Measurements from ENCODE around the gene CNNM3. TPM values are rescaled to one million over a fixed set of nuclear protein-coding genes. Genes with fewer than 3 reads are reported as not detected.

Gene CNNM3
- total RNA-seq, 1 experiment from 2014 or later = 62.5 TPM

DNA sequence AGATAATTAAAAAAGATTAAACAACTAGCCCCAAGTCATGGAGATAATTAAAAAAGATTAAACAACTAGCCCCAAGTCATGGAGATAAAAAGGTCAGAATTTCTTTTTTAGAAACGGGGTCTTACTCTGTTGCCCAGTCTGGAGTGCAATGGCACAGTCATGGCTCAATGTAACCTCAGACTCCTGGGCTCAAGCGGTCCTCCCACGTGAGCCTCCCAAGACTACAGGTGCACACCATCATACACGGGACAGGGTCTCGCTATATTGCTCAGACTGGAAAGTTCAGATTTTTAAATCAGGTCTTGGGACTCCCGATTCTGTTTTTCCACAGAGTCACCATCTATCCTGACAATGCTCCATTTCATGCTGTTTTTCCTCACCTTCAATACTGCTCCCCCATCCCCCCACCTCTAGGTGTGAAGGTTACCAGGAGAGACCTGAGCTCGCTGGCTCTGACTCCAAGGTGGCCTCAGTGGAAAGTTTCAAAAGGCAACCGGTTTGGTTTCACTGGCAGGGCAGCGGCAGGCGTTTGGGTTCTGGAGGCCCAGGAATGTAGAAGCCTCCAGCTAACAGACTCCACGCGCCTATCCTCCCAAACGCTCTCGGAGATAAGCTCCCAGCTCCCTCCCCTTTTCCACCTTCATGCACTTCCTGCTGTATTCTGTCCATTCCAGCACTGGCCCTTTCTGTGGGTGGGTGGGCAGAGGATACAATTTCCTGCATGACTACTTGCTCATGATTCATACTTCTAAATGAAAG, 56.7 kb downstream of the CNNM3 start:
- Mint-ChIP-seq H3K27ac (ENCODE audit: unreplicated experiment) (peak overlapping the region; percentile 19), H3K36me3 (ENCODE audit: insufficient read depth, unreplicated experiment) (no peaks in the 10 kb centered on the region), H3K9me3 (ENCODE audit: unreplicated experiment) (no peaks in the 10 kb centered on the region), H3K27me3 (ENCODE audit: insufficient read depth, unreplicated experiment) (no peaks in the 10 kb centered on the region), H3K4me1 (ENCODE audit: low read depth, unreplicated experiment) (no peaks in the 10 kb centered on the region), H3K4me3 (ENCODE audit: unreplicated experiment) (no peak overlapping the region)
- intact Hi-C loops (cut with micrococcal nuclease; ENCODE audit: unreplicated experiment) = no loop called here
- peak; percentile 63 to 76 for DNase-seq
- H3K9me3 ChIP-seq = no peaks in the 10 kb centered on the region
- ChIA-PET CTCF (interaction anchor here (0.6 to 2.2 kb wide), 3 partner anchors 12 to 54 kb away, joined by 5 to 16 read pairs (median 6); partner anchors contain the start of gene ANKRD39), POLR2A (interaction anchor here (0.8 kb wide), 1 partner anchor 15 kb away, joined by 3 read pairs; the partner anchor contains the start of gene ANKRD39)
- no peak for TF ChIP-seq CTCF (IDR thresholded peaks at IDR 0.05; ENCODE audit: insufficient read depth in 1 of 2, low read depth in 1 of 2, low read length in 1 of 2, severe bottlenecking in 1 of 2, unreplicated experiment in 1 of 2)
- no peaks in the 10 kb centered on the region for H3K27me3 ChIP-seq (replicated peaks; ENCODE audit: control insufficient read depth, insufficient read depth, low read length)
- BruUV-seq (replicated peaks) = no TSS peak
- no peaks in the 10 kb centered on the region for H3K36me3 ChIP-seq (ENCODE audit: control insufficient read depth, insufficient read depth, low read length)
- no peak overlapping the region for H3K4me3 ChIP-seq (ENCODE audit: low read depth, low read length)
- peaks cover 16% of the 10 kb centered on the region for H3K4me1 ChIP-seq

GRCh38 chr2:96873651-96874096, 57.6 kb downstream of the CNNM3 start:
- Mint-ChIP-seq H3K27me3 (ENCODE audit: insufficient read depth, unreplicated experiment) (no peaks in the 10 kb centered on the region), H3K36me3 (ENCODE audit: insufficient read depth, unreplicated experiment) (no peaks in the 10 kb centered on the region), H3K27ac (ENCODE audit: unreplicated experiment) (no peak overlapping the region), H3K4me3 (ENCODE audit: unreplicated experiment) (no peak overlapping the region), H3K9me3 (ENCODE audit: unreplicated experiment) (no peaks in the 10 kb centered on the region), H3K4me1 (ENCODE audit: low read depth, unreplicated experiment) (no peaks in the 10 kb centered on the region)
- no peaks in the 10 kb centered on the region for H3K36me3 ChIP-seq (ENCODE audit: control insufficient read depth, insufficient read depth, low read length)
- ChIA-PET CTCF (interaction anchor here (2.2 kb wide), 1 partner anchor 15 kb away, joined by 16 read pairs; the partner anchor contains the start of gene ANKRD39), POLR2A (no interaction called here)
- no peaks in the 10 kb centered on the region for H3K9me3 ChIP-seq
- H3K4me3 ChIP-seq (ENCODE audit: low read depth, low read length) = no peak overlapping the region
- peaks cover 16% of the 10 kb centered on the region for H3K4me1 ChIP-seq
- intact Hi-C loops (cut with micrococcal nuclease; ENCODE audit: unreplicated experiment) = no loop called here
- no peaks in the 10 kb centered on the region for H3K27me3 ChIP-seq (replicated peaks; ENCODE audit: control insufficient read depth, insufficient read depth, low read length)
- no peak for DNase-seq
- no peak for TF ChIP-seq CTCF (IDR thresholded peaks at IDR 0.05; ENCODE audit: insufficient read depth in 1 of 2, low read depth in 1 of 2, low read length in 1 of 2, severe bottlenecking in 1 of 2, unreplicated experiment in 1 of 2)
- no TSS peak for BruUV-seq (replicated peaks)

DNA sequence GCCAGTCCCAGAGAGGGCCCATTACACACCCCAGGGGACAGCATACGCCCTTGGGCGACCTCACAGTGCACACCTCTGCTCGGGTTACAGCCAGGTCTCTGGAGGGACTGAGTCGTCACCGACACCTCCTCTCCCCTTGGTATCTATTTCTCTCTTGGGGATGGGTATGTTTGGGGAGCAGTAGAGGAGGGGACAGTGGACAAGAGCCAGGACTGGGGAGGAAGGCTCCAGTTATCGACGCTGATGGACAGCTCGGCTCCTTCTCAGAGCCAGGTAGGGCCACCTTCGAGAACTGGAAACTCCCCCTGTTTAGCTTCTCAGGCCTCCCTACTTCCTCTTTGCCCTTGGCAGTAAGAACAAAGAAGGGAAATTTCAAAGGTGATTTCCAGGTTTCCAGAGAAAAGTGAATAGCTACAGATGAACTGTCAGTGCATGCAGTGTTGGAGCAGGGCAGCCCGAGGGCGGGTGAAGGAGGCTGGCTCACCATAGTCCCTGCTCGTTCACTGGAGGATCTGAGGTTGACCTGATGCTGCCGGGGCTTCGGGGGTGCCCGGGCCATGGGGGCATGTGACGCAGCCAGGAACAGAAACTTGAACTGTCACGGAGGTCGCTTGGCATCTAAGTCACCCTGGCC, 58.2 kb downstream of the CNNM3 start:
- Histone ChIP-seq H3K4me3 (ENCODE audit: low read depth, low read length) (no peak overlapping the region), H3K36me3 (ENCODE audit: control insufficient read depth, insufficient read depth, low read length) (no peaks in the 10 kb centered on the region), H3K27me3 (replicated peaks; ENCODE audit: control insufficient read depth, insufficient read depth, low read length) (no peaks in the 10 kb centered on the region), H3K4me1 (peaks cover 16% of the 10 kb centered on the region), H3K9me3 (no peaks in the 10 kb centered on the region)
- Mint-ChIP-seq H3K27ac (ENCODE audit: unreplicated experiment) (no peak overlapping the region), H3K4me1 (ENCODE audit: low read depth, unreplicated experiment) (no peaks in the 10 kb centered on the region), H3K4me3 (ENCODE audit: unreplicated experiment) (no peak overlapping the region), H3K27me3 (ENCODE audit: insufficient read depth, unreplicated experiment) (no peaks in the 10 kb centered on the region), H3K36me3 (ENCODE audit: insufficient read depth, unreplicated experiment) (no peaks in the 10 kb centered on the region), H3K9me3 (ENCODE audit: unreplicated experiment) (no peaks in the 10 kb centered on the region)
- intact Hi-C loops (cut with micrococcal nuclease; ENCODE audit: unreplicated experiment) = no loop called here
- ChIA-PET CTCF (no interaction called here), POLR2A (interaction anchor here (0.6 kb wide), 1 partner anchor 39 kb away, joined by 3 read pairs; no protein-coding TSS in a partner anchor)
- DNase-seq = no peak
- TF ChIP-seq CTCF (IDR thresholded peaks at IDR 0.05; ENCODE audit: insufficient read depth in 1 of 2, low read depth in 1 of 2, low read length in 1 of 2, severe bottlenecking in 1 of 2, unreplicated experiment in 1 of 2) = no peak
- BruUV-seq (replicated peaks) = no TSS peak
